ENCODE data around the gene ARL4C.

The ARL4C gene

GRCh38 chr2:234450431-234451124, 46.3 kb downstream of the ARL4C start:
- DNase-seq (ENCODE audit: low read depth, low spot score), result no peak
- no peak overlapping the region for H3K27ac ChIP-seq

- DNase-seq (ENCODE audit: low read depth, low spot score), result no peak
- no peak overlapping the region for H3K27ac ChIP-seq
These were observed 48.2 kb downstream of the ARL4C start for GRCh38 chr2:234448506-234449184.

GRCh38 chr2:234447963-234448362, 48.9 kb downstream of the ARL4C start:
- H3K27ac ChIP-seq, result peak overlapping the region; percentile 93
- DNase-seq (ENCODE audit: low read depth, low spot score), result no peak

- peak overlapping the region; percentile 93 for H3K27ac ChIP-seq
- DNase-seq (ENCODE audit: low read depth, low spot score), result no peak
These were observed 49.7 kb downstream of the ARL4C start for GRCh38 chr2:234447189-234447588.

- peak overlapping the region; percentile 93 for H3K27ac ChIP-seq
- DNase-seq (ENCODE audit: low read depth, low spot score), result peak; percentile 88
These were observed 50.3 kb downstream of the ARL4C start for GRCh38 chr2:234446404-234447076.

GRCh38 chr2:234444893-234445292, 52.0 kb downstream of the ARL4C start:
- peak; percentile 39 for DNase-seq (ENCODE audit: low read depth, low spot score)
- peak overlapping the region; percentile 93 for H3K27ac ChIP-seq

- peak overlapping the region; percentile 93 for H3K27ac ChIP-seq
- DNase-seq (ENCODE audit: low read depth, low spot score), result no peak
These were observed 52.6 kb downstream of the ARL4C start for GRCh38 chr2:234444242-234444730.

All from epithelial cell of prostate (primary cell).